Astrocyte of the cerebellum (primary cell): ENCODE data around the gene CYP26A1.
A peak's percentile ranks its signal among the peaks of the same experiment; 100 is the strongest.
"Not testable (repeated sequence)": the region's sequence is repeated elsewhere in the genome, so short reads cannot be mapped to it uniquely, and the experiment has no call there.

ENCODE experiments used
- DNase-seq: peaks from one replicate; pipeline ENCODE4 v3.0.0-alpha.2; 2011; ENCODE audit warnings: low read depth
- H3K4me3 ChIP-seq: 2 replicates; pipeline ENCODE4 v1.5.1; 2011; ENCODE audit warnings: mild to moderate bottlenecking, low read depth, low read length, moderate library complexity
- CTCF ChIP-seq: IDR thresholded peaks from 2 replicates; pipeline ENCODE4 v1.5.1; 2012; ENCODE audit warnings: low read length, low read depth, moderate library complexity, mild to moderate bottlenecking; ENCODE audit errors: missing control alignments
- in situ Hi-C: cut with HindIII; loops from 2 replicates; pipeline ENCODE4 v1.10.0; 2017; ENCODE audit warnings: low sequenced_read_pairs

CYP26A1 gene

GRCh38 chr10:93097386-93097785, 23.7 kb downstream of the CYP26A1 start:
- in situ Hi-C loops: no loop called here
- DNase-seq: no peak
- H3K4me3 ChIP-seq: no peak overlapping the region
- TF ChIP-seq CTCF: no peak

- DNase-seq: no peak
- in situ Hi-C loops: no loop called here
- no peak for TF ChIP-seq CTCF
- no peak overlapping the region for H3K4me3 ChIP-seq
Observed at GRCh38 chr10:93098816-93099215, 25.1 kb downstream of the CYP26A1 start.

- no peak for TF ChIP-seq CTCF
- in situ Hi-C loops: loop anchor here (25.0 kb wide), 1 partner anchor 413 kb away; no protein-coding TSS in a partner anchor
- H3K4me3 ChIP-seq: no peak overlapping the region
- no peak for DNase-seq
Observed at GRCh38 chr10:93099670-93100069, 26.0 kb downstream of the CYP26A1 start.

- in situ Hi-C loops: loop anchor here (25.0 kb wide), 1 partner anchor 411 kb away; no protein-coding TSS in a partner anchor
- DNase-seq, H3K4me3 ChIP-seq: not testable (repeated sequence)
Observed at GRCh38 chr10:93101148-93101547, 27.5 kb downstream of the CYP26A1 start.

GRCh38 chr10:93103953-93104352, 30.3 kb downstream of the CYP26A1 start:
- no peak for TF ChIP-seq CTCF
- in situ Hi-C loops: loop anchor here (25.0 kb wide), 1 partner anchor 408 kb away; no protein-coding TSS in a partner anchor
- no peak overlapping the region for H3K4me3 ChIP-seq
- no peak for DNase-seq

GRCh38 chr10:93106631-93107072, 33.0 kb downstream of the CYP26A1 start:
- in situ Hi-C loops: loop anchor here (25.0 kb wide), 1 partner anchor 406 kb away; no protein-coding TSS in a partner anchor
- TF ChIP-seq CTCF: no peak
- no peak overlapping the region for H3K4me3 ChIP-seq
- peak; percentile 31 for DNase-seq

- no peak overlapping the region for H3K4me3 ChIP-seq
- in situ Hi-C loops: loop anchor here (25.0 kb wide), 1 partner anchor 402 kb away; no protein-coding TSS in a partner anchor
- no peak for DNase-seq
- TF ChIP-seq CTCF: no peak
Observed at GRCh38 chr10:93110472-93111146, 36.9 kb downstream of the CYP26A1 start.
